Activated CD4-positive, CD25-positive, alpha-beta regulatory T cell treated with anti-CD3 and anti-CD28 coated beads, Interleukin-2, amount 50 U/mL, for 24 hours (primary cell): Measurements from ENCODE around the gene PHLPP1.
A peak's percentile ranks its signal among the peaks of the same experiment; 100 is the strongest.
"Not testable (repeated sequence)": the region's sequence is repeated elsewhere in the genome, so short reads cannot be mapped to it uniquely, and the experiment has no call there.

ENCODE experiments used
- ATAC-seq, 2 donors: fragments of 150-1000 bp; cut with Tn5 transposase; one replicate each; pipeline ENCODE4 v1.10.0; 2021; ENCODE audit warnings: mild to moderate bottlenecking in 1 of 2, moderate library complexity in 1 of 2

The PHLPP1 gene

GRCh38 chr18:62899534-62899933 lies 184.2 kb downstream of the PHLPP1 start:
- ATAC-seq: no peak

GRCh38 chr18:62900132-62900883 lies 185.0 kb downstream of the PHLPP1 start:
- no peak for ATAC-seq

GRCh38 chr18:62902776-62903175 lies 187.4 kb downstream of the PHLPP1 start:
- no peak for ATAC-seq

- no peak for ATAC-seq
Observed at GRCh38 chr18:62904396-62905285, 189.3 kb downstream of the PHLPP1 start.

GRCh38 chr18:62912885-62913284 lies 197.5 kb downstream of the PHLPP1 start:
- ATAC-seq: no peak

- ATAC-seq: not testable (repeated sequence)
Observed at GRCh38 chr18:62913824-62914223, 198.5 kb downstream of the PHLPP1 start.

GRCh38 chr18:62914871-62915392 lies 199.6 kb downstream of the PHLPP1 start:
- no peak for ATAC-seq

GRCh38 chr18:62918361-62918760 lies 203.0 kb downstream of the PHLPP1 start:
- ATAC-seq: no peak

GRCh38 chr18:62919109-62919838 lies 203.9 kb downstream of the PHLPP1 start:
- no peak for ATAC-seq

- ATAC-seq: no peak
Observed at GRCh38 chr18:62925031-62925688, 209.8 kb downstream of the PHLPP1 start.

- ATAC-seq: no peak
Observed at GRCh38 chr18:62928326-62928725, 213.0 kb downstream of the PHLPP1 start.

GRCh38 chr18:62933261-62933887 lies 218.0 kb downstream of the PHLPP1 start:
- ATAC-seq: no peak

GRCh38 chr18:62935994-62936393 lies 220.7 kb downstream of the PHLPP1 start:
- no peak for ATAC-seq

GRCh38 chr18:62937065-62937464 lies 221.7 kb downstream of the PHLPP1 start:
- no peak for ATAC-seq

- ATAC-seq: no peak
Observed at GRCh38 chr18:62938006-62938405, 222.7 kb downstream of the PHLPP1 start.

- peak in 1 of 2 donors; percentile 51 for ATAC-seq
Observed at GRCh38 chr18:62938487-62938886, 223.1 kb downstream of the PHLPP1 start.

- no peak for ATAC-seq
Observed at GRCh38 chr18:62939433-62939832, 224.1 kb downstream of the PHLPP1 start.

- no peak for ATAC-seq
Observed at GRCh38 chr18:62939926-62940325, 224.6 kb downstream of the PHLPP1 start.

GRCh38 chr18:62942578-62942977 lies 227.2 kb downstream of the PHLPP1 start:
- ATAC-seq: no peak

- no peak for ATAC-seq
Observed at GRCh38 chr18:62944454-62944853, 229.1 kb downstream of the PHLPP1 start.

- no peak for ATAC-seq
Observed at GRCh38 chr18:62948788-62949187, 233.4 kb downstream of the PHLPP1 start.

- ATAC-seq: no peak
Observed at GRCh38 chr18:62950246-62950645, 234.9 kb downstream of the PHLPP1 start.
